Nephron (organoid): ENCODE data around the gene PTPRN2.

Experiments
- H3K27ac Mint-ChIP-seq, 3 experiments: 2 replicates each; pipeline ENCODE4 v1.8.0; 2020; ENCODE audit warnings: mixed read lengths in 3 of 3, mild to moderate bottlenecking in 2 of 3, moderate library complexity in 1 of 3
- H3K27me3 Mint-ChIP-seq: 2 replicates; pipeline ENCODE4 v1.8.0; 2021; ENCODE audit warnings: low read depth, mild to moderate bottlenecking, moderate library complexity, mixed read lengths
- H3K36me3 Mint-ChIP-seq: 2 replicates; pipeline ENCODE4 v1.8.0; 2020; ENCODE audit warnings: low read depth, mixed read lengths
- H3K4me1 Mint-ChIP-seq: 2 replicates; pipeline ENCODE4 v1.8.0; 2020; ENCODE audit warnings: mixed read lengths
- H3K4me3 Mint-ChIP-seq, 3 experiments: 2 replicates each; pipeline ENCODE4 v1.8.0; 2020; ENCODE audit warnings: mild to moderate bottlenecking in 3 of 3, mixed read lengths in 3 of 3, moderate library complexity in 2 of 3
- H3K9me3 Mint-ChIP-seq: 2 replicates; pipeline ENCODE4 v1.8.0; 2020; ENCODE audit warnings: mixed read lengths
- TF ChIP-seq, protein P1 (sequence below), 3 experiments: fragments of 200-600 bp; sonication (generic); IDR thresholded peaks; one replicate each; pipeline ENCODE4 v1.5.0; 2021; ENCODE audit warnings: antibody characterized with exemption in 3 of 3; ENCODE audit not compliant: unreplicated experiment in 3 of 3

The PTPRN2 gene

DNA sequence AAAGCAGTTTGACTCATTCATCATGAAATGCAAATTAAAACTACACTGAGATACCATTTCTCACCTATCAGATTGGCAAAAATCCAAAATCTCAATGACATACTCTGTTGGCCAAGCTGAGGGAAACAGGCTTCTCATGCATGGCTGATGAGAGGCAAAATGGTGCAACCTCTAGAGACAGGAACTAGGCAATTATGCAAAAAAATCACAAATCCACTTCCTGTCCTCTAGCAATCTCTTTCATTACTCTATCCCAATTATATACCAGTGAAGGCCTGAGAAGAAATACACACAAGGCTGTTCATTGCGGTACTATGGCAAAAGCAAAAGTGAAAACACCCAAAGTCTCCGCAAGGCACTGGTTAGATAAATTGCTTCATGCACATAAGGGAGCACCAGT, 25.9 kb upstream of the PTPRN2 start:
- Mint-ChIP-seq H3K4me1 (no peaks in the 10 kb centered on the region), H3K9me3 (no peaks in the 10 kb centered on the region), H3K27me3 (no peaks in the 10 kb centered on the region), H3K4me3 (no peak overlapping the region), H3K36me3 (peaks cover 5% of the 10 kb centered on the region), H3K27ac (no peak overlapping the region)
- TF ChIP-seq, protein P1, sequence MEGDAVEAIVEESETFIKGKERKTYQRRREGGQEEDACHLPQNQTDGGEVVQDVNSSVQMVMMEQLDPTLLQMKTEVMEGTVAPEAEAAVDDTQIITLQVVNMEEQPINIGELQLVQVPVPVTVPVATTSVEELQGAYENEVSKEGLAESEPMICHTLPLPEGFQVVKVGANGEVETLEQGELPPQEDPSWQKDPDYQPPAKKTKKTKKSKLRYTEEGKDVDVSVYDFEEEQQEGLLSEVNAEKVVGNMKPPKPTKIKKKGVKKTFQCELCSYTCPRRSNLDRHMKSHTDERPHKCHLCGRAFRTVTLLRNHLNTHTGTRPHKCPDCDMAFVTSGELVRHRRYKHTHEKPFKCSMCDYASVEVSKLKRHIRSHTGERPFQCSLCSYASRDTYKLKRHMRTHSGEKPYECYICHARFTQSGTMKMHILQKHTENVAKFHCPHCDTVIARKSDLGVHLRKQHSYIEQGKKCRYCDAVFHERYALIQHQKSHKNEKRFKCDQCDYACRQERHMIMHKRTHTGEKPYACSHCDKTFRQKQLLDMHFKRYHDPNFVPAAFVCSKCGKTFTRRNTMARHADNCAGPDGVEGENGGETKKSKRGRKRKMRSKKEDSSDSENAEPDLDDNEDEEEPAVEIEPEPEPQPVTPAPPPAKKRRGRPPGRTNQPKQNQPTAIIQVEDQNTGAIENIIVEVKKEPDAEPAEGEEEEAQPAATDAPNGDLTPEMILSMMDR (IDR thresholded peaks at IDR 0.05; ENCODE audit: unreplicated experiment in 3 of 3): no peak

DNA sequence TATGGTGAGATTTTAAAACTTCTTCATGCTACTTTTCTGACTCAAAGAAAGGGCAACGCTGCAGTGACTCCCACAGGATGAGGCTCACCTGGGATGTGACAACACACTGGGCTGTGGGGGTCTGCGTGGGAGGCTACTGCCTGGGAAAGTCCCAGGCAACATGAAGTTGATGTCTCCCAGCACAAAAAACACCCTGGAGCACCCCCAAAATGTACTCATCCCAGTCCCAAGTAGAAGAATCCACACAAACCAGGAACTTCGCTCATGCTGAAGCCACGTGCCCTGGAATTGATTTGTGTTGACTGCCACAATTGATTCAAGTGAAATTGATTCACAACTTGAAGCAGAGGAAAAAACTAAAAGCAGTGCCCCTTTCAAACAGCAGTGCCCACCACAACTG, 24.9 kb upstream of the PTPRN2 start:
- TF ChIP-seq, protein P1 (IDR thresholded peaks at IDR 0.05; ENCODE audit: unreplicated experiment in 3 of 3): no peak
- Mint-ChIP-seq H3K27ac (no peak overlapping the region), H3K4me3 (no peak overlapping the region), H3K36me3 (peaks cover 7% of the 10 kb centered on the region), H3K9me3 (no peaks in the 10 kb centered on the region), H3K4me1 (no peaks in the 10 kb centered on the region), H3K27me3 (no peaks in the 10 kb centered on the region)

DNA sequence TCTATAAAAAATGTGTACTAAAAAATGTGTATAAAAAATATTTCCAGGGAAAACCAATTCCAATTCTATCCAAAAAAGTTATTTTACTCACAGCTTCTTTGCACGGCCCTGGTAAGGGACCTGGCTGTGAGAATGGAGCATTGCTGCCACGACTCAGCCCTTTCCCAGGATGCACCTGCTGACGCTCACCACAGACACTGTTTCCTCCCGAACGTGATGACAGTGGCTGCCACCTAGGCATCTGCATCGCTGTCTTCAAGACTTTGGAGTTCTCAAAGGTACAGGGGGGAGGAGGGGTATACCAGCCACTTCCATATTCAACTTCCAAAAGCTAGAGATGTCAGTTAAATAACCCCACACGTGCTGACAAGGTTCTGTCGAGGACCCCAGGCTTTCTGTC, 23.9 kb upstream of the PTPRN2 start:
- no peak overlapping the region for H3K27ac Mint-ChIP-seq
- H3K36me3 Mint-ChIP-seq: peaks cover 10% of the 10 kb centered on the region
- no peaks in the 10 kb centered on the region for H3K9me3 Mint-ChIP-seq
- no peak overlapping the region for H3K4me3 Mint-ChIP-seq
- no peaks in the 10 kb centered on the region for H3K27me3 Mint-ChIP-seq
- TF ChIP-seq, protein P1 (IDR thresholded peaks at IDR 0.05; ENCODE audit: unreplicated experiment in 3 of 3): no peak
- no peaks in the 10 kb centered on the region for H3K4me1 Mint-ChIP-seq

DNA sequence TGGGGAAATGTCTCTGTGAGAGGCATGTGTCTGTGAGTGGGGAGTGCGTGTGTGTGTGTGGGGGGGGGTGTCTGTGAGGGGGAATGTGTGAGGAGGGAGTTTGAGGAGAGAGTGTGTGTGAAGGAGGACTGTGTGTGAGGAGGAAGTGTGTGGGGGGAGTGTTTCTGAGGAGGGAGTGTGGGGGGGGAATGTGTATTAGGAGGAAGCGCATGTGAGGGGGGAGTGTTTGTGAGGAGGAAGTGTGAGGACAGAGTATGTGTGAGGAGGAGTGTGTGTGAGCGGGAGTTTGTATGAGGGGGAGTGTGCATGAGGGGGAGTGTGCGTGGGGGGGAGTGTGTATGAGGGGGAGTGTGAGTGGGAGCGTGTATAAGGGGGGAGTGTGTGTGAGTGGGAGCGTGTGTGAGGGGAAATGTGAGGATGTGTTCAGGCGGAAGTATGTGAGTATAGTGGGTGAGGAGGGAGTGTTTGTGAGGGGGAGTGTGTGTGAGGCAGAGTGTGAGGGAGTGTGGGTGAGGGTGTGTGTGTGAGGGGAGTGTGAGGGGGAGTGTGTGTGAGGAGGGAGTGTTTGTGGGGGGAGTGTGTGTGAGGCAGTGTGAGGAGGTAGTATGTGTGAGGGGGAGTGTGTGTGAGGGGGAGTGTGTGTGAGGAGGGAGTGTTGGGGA, 21.8 kb upstream of the PTPRN2 start:
- TF ChIP-seq, protein P1 (IDR thresholded peaks at IDR 0.05; ENCODE audit: unreplicated experiment in 3 of 3): no peak
- Mint-ChIP-seq H3K27ac (peak overlapping the region in 1 of 3 experiments; percentile 59), H3K27me3 (no peaks in the 10 kb centered on the region), H3K4me1 (no peaks in the 10 kb centered on the region), H3K4me3 (no peak overlapping the region), H3K9me3 (no peaks in the 10 kb centered on the region), H3K36me3 (peaks cover 10% of the 10 kb centered on the region)

DNA sequence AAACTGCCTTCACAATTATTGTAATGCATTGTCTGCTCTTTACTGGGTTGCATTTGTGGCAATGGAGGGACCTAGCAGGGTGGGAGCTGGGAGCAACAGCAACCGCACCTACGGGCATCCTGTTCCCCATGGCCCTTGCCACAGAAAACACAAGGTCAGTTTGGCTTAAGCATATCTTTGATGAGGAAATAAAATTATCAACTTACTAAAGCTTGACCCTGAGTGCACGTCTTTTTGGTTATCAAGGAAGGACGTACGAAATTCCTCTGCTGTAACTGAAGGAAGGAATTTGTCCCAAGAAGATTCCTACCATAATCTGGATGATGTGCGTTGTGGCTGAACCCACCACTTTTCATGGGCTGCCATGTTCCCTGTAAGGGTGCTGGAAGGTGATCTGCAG, 19.9 kb upstream of the PTPRN2 start:
- Mint-ChIP-seq H3K4me3 (no peak overlapping the region), H3K9me3 (no peaks in the 10 kb centered on the region), H3K27ac (no peak overlapping the region), H3K27me3 (no peaks in the 10 kb centered on the region), H3K36me3 (peaks cover 10% of the 10 kb centered on the region), H3K4me1 (no peaks in the 10 kb centered on the region)
- TF ChIP-seq, protein P1 (IDR thresholded peaks at IDR 0.05; ENCODE audit: unreplicated experiment in 3 of 3): no peak
